ENCODE data around the gene WDR93.
"Not testable (repeated sequence)": the region's sequence is repeated elsewhere in the genome, so short reads cannot be mapped to it uniquely, and the experiment has no call there.

Gene WDR93

GRCh38 chr15:89686522-89686921, 4.1 kb upstream of the WDR93 start:
- no peak for DNase-seq

- not testable (repeated sequence) for DNase-seq
Measured at GRCh38 chr15:89689930-89690275, 708 bp upstream of the WDR93 start.

DNA sequence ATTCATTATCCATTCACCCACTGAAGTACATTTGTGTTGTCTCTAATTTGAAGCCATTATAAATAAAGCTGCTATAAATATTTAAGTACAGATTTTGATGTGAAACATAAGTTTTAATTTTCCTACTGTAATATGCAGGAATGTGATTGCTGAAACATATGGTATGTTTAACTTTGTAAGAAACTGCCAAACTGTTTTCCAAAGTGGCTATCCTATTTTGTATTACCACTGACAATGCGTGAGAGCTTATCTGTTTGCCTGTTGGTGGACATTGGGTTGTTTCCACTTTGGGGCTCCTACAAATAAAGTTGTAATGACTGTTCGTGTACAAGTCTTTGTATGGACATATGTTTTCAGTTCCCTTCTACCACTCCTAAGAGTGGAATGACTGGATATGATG, 2.5 kb downstream of the WDR93 start:
- no peak for DNase-seq

DNA sequence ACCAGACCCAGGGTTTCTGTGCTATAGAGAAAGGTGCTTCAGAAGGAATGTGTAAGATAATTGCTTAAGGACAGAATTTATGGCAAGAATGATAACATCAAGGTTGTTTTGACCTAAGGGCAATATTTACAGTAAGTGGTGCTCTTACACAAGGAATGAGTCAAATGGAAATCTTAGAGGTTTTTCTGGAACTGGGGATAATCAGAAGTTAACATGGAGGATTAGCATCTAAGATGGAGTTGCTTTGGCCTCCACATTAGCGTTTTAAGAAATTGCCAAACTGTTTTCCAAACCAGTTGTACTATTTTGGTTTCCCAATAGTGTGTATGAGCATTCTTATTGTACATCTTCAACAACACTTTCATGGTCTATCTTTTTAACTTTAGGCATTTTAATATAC, 3.1 kb downstream of the WDR93 start:
- DNase-seq = no peak

GRCh38 chr15:89695198-89695597, 4.6 kb downstream of the WDR93 start:
- DNase-seq = no peak

- no peak for DNase-seq
Measured at GRCh38 chr15:89704411-89704810, 13.8 kb downstream of the WDR93 start.

- DNase-seq = no peak
Measured at GRCh38 chr15:89707577-89707976, 17.0 kb downstream of the WDR93 start.

- DNase-seq = no peak
Measured at GRCh38 chr15:89714775-89715174, 24.2 kb downstream of the WDR93 start.

- DNase-seq = no peak
Measured at GRCh38 chr15:89723031-89723430, 32.4 kb downstream of the WDR93 start.

- no peak for DNase-seq
Measured at GRCh38 chr15:89724621-89725020, 34.0 kb downstream of the WDR93 start.

DNA sequence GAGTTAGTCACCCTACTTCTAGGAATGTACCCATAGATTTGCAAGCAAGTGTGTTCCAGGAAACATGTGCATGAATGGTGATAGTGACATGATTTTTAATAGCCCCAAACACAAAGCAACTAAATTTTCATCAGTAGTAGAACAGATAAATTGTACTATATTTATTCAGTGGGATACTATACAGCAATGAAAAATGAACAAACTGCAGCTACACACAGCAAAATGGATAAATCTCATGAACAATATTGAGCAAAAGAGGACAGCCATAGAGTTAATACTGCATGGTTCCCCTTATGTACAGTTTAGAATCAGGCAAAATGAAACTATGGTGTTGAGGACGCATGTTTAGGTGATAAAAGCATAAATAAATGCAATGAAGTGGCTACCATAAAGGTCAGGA, 34.5 kb downstream of the WDR93 start:
- no peak for DNase-seq

DNA sequence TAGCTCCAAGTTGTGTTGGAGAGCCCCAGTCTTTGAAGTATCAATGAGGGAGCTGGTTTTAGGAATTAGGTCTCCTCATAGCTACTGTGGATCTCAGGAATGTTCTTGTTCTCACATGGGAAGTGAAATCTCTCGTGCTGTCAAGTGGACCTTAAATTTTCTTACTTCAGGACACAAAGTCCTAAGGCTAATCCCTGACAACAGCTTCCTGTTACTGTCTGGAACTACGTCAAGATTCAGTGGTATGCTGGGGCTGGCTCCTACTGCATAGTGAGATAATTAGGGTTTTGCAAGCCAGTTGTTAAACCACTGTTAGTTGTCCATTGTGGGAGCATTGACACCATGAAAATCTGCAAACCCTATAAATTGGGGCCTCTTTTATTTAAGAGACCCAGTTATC, 37.6 kb downstream of the WDR93 start:
- DNase-seq = no peak

- DNase-seq = no peak
Measured at GRCh38 chr15:89731275-89731674, 40.7 kb downstream of the WDR93 start.

DNA sequence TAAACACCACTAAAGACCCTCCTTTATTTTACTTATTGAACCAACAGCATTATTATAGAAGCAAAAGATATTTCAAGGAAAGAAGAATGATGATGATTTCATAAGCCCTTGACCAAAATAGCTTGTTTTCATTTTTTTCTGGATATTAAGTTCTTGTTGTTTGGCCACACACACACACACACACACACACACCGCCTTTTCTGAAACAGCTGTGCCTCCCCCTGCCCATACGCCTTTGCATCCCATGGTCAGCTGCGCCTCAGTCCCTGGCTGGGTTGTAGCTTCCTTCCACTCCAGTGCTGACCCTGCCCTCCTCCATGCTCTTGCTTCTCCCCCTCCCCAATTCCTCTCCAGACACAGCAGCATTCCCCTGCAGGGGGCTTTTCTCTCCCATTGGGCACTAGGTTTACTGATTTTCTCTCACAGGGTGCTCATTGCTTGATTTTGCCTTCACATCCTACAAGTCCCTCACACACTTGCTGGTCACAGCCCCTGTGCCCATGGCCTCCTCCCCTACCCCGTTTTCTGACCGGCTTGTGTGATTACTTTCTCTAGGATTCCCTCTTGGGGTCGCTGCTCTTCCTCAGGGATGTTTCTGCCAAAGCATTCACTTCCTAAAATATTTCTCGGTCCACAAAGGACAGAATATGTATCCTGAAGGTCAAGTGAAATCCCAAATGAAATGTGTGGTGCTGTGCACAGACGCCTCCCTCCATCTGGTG, 42.0 kb downstream of the WDR93 start:
- DNase-seq = no peak

GRCh38 chr15:89735773-89736172, 45.2 kb downstream of the WDR93 start:
- no peak for DNase-seq

GRCh38 chr15:89740137-89740536, 49.5 kb downstream of the WDR93 start:
- peak in 3 of 5 experiments; percentile 26 to 66 (median 40) for DNase-seq

DNA sequence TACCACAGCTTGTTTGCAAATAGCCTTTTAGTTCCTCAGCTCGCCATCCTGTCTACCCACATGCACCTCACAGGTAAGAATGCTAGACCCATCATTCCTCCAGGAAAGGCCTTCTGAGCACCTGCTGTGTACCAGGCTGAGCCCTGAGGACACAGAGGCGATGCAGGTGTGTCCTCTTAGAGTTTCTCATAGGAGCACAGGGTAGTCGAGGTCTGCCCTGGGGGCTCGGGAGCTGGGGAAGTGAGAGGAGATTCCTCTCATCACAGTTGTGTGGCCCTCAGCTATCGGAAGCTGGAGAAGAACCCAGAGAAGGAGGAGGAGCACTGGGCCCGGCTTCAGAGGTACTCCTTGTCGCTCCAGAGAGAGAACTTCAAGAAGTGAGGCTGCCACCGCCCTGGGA, 52.4 kb downstream of the WDR93 start:
- no peak for DNase-seq

DNA sequence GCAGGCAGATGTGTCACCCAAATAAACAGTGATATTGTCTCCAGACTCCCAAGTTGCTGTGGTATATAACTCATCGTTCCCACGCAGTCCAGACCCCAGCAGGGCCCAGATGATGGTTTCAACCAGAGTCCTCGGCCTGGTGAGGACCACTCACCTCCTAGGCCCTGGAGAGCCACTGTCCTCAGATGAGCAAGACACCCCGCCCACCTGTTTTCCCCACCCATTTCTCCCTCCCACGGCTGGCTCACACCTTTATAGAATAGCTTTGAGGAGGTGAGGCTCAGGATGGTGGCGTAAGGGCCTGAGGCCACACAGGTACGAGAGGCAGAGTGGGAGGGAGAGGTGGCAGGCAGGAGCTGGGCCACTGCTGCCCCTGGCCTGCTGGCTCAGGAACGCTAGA, 53.0 kb downstream of the WDR93 start:
- no peak for DNase-seq

DNA sequence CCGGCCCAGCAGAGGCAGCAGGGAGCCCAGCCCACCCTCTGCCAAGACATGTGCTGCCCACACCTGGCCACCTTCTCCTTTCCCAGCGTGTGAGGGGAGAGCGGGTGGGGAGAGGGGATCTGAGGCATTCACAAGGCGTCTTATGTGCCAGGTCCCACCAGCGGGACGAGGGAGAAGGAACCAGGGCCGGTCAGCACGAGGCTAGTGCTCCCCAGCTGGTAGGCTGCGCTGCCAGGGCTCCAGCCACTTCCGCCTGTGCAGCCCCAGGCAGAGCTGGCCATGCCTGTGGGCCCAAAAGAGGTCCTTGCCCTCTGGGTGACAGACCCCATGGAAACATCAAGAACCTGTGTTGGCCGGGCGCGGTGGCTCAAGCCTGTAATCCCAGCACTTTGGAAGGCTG, 54.5 kb downstream of the WDR93 start:
- DNase-seq = no peak

GRCh38 chr15:89745768-89746167, 55.2 kb downstream of the WDR93 start:
- no peak for DNase-seq

DNA sequence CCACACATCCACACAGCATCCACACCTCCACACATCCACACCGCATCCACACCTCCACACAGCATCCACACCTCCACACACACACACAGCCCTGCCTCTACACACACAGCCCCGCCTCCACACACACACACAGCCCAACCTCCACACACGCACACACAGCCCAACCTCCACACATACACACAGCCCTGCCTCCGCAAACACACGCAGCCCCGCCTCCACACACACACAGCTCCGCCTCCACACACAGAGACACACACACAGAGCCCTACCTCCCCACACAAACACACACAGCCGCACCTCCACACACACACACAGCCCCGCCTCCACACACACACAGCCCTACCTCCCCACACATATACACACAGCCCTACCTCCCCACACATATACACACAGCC, 55.8 kb downstream of the WDR93 start:
- peak in 1 of 5 experiments; percentile 36 for DNase-seq

GRCh38 chr15:89747708-89748682, 57.4 kb downstream of the WDR93 start:
- no peak for DNase-seq

GRCh38 chr15:89749054-89749453, 58.4 kb downstream of the WDR93 start:
- DNase-seq = no peak

- DNase-seq = no peak
Measured at GRCh38 chr15:89749526-89749925, 58.9 kb downstream of the WDR93 start.
